ENCODE data around the gene CARD8. TPM values are rescaled to one million over a fixed set of nuclear protein-coding genes. Genes with fewer than 3 reads are reported as not detected.

CARD8 gene
- total and polyA plus RNA-seq, 2 experiments from 2014 or later, result 16.6 to 17.1 TPM

DNA sequence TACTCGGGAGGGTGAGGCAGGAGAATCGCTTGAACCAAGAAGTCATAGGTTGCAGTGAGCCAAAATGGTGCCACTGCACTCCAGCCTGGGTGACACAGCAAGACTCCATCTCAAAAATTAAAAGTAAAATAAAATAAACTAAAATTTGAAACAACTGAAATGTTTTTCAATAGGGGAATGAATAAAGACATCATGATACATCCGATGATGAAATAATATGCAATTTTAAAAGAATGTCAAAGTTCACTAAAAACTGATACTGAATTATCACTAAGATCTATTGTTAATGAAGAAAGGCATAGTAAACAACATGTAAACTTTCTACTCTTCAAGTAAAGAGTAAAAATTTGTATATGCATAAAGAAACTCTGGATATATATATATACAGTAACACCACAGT is 8.5 kb downstream of the CARD8 start (continued):
- no peak for TF ChIP-seq ZNF462 (CRISPR knock-in tag; IDR thresholded peaks at IDR 0.05)
- TF ChIP-seq EZH2phosphoT487 (IDR thresholded peaks at IDR 0.05; ENCODE audit: unreplicated experiment), result no peak
- TF ChIP-seq ZNF114 (CRISPR knock-in tag; IDR thresholded peaks at IDR 0.05), result no peak
- no peak for TF ChIP-seq POLR2AphosphoS5 (IDR thresholded peaks at IDR 0.05; ENCODE audit: low read depth)
- TF ChIP-seq REST (IDR thresholded peaks at IDR 0.05; ENCODE audit: unreplicated experiment), result no peak
- TF ChIP-seq ZNF331 (CRISPR knock-in tag; IDR thresholded peaks at IDR 0.05; ENCODE audit: low read depth), result no peak
- no peak for TF ChIP-seq ETS1 (IDR thresholded peaks at IDR 0.05)

Measured in GM23338 (cell line).